Measurements from ENCODE around the gene JAZF1.

The JAZF1 gene

GRCh38 chr7:27835376-27835775 lies 345.2 kb downstream of the JAZF1 start:
- DNase-seq (ENCODE audit: low read depth) = no peak

GRCh38 chr7:27834179-27834921 lies 346.2 kb downstream of the JAZF1 start:
- DNase-seq (ENCODE audit: low read depth) = no peak

- DNase-seq (ENCODE audit: low read depth) = no peak
Measured at GRCh38 chr7:27826357-27826756, 354.2 kb downstream of the JAZF1 start.

GRCh38 chr7:27825891-27826290 lies 354.7 kb downstream of the JAZF1 start:
- DNase-seq (ENCODE audit: low read depth) = no peak

GRCh38 chr7:27822245-27822644 lies 358.4 kb downstream of the JAZF1 start:
- no peak for DNase-seq (ENCODE audit: low read depth)

- no peak for DNase-seq (ENCODE audit: low read depth)
Measured at GRCh38 chr7:27812706-27813105, 367.9 kb downstream of the JAZF1 start.

- DNase-seq (ENCODE audit: low read depth) = no peak
Measured at GRCh38 chr7:27810186-27810585, 370.4 kb downstream of the JAZF1 start.

GRCh38 chr7:27808626-27809025 lies 372.0 kb downstream of the JAZF1 start:
- DNase-seq (ENCODE audit: low read depth) = peak; percentile 48

GRCh38 chr7:27804139-27804538 lies 376.5 kb downstream of the JAZF1 start:
- DNase-seq (ENCODE audit: low read depth) = no peak

GRCh38 chr7:27802999-27803398 lies 377.6 kb downstream of the JAZF1 start:
- DNase-seq (ENCODE audit: low read depth) = no peak

- no peak for DNase-seq (ENCODE audit: low read depth)
Measured at GRCh38 chr7:27799212-27799611, 381.4 kb downstream of the JAZF1 start.

GRCh38 chr7:27795977-27796376 lies 384.6 kb downstream of the JAZF1 start:
- DNase-seq (ENCODE audit: low read depth) = no peak

GRCh38 chr7:27793780-27794179 lies 386.8 kb downstream of the JAZF1 start:
- DNase-seq (ENCODE audit: low read depth) = peak; percentile 86

- no peak for DNase-seq (ENCODE audit: low read depth)
Measured at GRCh38 chr7:27788437-27788836, 392.2 kb downstream of the JAZF1 start.

GRCh38 chr7:27784399-27785053 lies 396.1 kb downstream of the JAZF1 start:
- DNase-seq (ENCODE audit: low read depth) = peak; percentile 89

- DNase-seq (ENCODE audit: low read depth) = peak; percentile 47
Measured at GRCh38 chr7:27782849-27783248, 397.7 kb downstream of the JAZF1 start.

GRCh38 chr7:27781188-27781587 lies 399.4 kb downstream of the JAZF1 start:
- no peak for DNase-seq (ENCODE audit: low read depth)
